GM18507 (cell line): ENCODE data around the gene SCNN1B.
"Not testable (repeated sequence)": the region's sequence is repeated elsewhere in the genome, so short reads cannot be mapped to it uniquely, and the experiment has no call there.

Source experiments
- DNase-seq: peaks from one replicate; pipeline ENCODE4 v3.0.0; 2011; ENCODE audit warnings: low read depth; ENCODE audit not compliant: insufficient read length; ENCODE audit errors: extremely low spot score
- FAIRE-seq: peaks from 2 replicates; lab custom pipeline; 2011; peaks lifted over from hg19 to GRCh38; lab: Jason Lieb, UNC

Gene SCNN1B

DNA sequence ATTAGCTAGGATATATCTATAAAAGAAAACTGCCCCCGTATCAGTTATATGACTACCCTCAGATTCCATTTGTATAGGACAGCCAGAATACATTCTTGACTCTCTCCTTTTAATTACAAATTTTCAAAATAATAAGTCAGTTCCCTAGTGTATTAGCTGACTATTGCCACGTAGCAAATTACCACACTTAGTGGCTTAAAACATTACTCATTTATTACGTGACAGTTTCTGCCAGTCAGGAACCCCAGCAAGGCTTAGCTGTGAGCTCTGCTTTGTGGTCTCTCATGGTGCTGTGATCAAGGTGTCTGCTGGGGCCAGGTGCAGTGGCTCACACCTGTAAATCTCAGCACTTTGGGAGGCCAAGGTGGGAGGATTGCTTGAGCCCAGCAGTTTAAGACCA, 13.9 kb upstream of the SCNN1B start:
- FAIRE-seq, result peak; percentile 36

DNA sequence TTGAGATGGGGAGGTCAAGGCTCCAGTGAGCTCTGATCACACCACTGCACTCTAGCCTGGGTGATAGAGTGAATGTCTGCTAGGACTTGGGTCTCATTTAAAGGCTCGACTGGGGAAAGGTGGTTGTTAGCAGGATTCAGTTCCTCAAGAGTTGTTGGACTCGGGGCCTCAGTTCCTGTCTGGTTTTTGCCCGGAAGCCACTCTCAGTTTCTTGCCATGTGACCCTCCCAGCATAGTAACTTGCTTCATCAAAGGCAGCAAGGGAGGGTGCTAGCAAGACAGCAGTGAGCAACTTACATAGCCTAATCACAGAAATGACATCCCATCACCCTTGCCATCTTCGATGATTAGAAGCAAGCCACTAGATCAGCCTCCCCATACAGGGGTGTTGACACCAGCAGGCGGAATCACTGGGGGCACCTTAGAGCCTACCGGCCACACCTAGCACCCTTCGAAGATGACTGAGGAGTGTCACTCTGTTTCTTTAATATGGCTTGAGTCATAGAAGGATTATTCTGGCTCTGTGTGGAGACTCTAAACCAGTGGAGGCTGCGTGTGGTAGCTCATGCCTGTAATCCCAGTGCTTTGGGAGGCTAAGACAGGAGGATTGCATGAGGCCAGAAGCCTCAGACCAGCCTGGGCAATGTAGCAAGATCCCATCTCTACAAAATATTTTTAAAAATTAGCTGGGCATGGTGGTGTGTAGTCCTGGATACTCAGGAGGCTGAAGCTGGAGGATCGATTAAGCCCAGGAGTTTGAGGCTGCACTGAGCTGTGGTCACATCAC, 13.2 kb upstream of the SCNN1B start:
- FAIRE-seq (no peak), DNase-seq (no peak)

More for the DNA sequence above, 13.9 kb upstream of the SCNN1B start:
- DNase-seq, result no peak

DNA sequence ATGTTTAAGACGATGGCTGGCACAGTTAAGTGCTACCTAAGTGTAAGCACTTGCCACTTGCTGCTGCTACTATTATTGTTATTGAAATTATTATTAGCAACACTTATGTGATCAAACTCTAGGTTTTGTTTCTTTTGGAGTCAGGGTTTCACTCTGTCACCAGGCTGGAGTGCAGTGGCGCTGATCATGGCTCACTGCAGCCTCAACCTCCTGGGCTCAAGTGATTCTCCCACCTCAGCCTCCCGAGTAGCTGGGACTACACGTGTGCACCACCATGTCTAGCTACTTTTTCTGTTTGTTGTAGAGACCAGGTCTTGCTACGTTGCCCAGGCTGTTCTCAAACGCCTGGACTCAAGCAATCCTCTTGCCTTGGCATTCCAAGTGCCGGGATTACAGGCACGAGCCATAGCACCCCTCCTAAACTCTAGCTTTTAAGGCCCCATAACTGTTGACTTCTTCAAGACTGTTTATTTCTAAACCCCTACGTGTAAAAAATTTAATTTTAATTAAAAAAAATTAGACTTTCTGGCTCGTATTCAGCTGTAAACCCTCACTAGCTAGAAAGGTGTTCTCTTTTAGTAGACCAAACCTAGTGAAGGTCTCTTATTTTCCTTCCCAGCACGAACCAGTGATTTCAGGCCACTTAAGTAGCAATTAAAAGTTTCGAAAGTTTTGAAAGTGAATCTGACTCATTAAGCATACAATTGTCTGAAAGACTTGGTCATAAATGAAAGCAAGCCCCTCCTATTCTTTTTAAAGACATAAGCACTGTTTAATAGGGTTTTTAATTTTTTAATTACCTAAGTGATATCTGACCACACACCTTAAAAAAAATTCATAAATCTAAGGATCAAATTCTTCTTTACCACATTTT, 11.7 kb upstream of the SCNN1B start:
- DNase-seq, result peak; percentile 8
- peak; percentile 36 for FAIRE-seq

DNA sequence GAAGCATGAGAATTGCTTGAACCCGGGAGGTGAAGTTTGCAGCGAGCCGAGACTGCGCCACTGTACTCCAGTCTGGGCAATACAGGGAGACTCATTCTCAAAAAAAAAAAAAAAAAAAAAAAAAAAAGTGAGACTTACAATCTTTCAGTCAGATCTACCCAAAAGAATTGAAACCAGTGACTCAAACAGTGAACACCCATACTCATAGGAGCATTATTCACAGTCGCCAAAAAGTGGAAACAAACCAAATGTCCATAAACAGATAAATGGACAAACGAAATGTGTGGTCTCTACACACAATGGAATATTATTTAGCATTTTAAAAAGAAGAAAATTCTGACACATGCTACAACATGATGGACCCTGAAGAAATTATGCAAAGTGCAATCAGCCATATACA, 9.1 kb upstream of the SCNN1B start:
- FAIRE-seq (peak; percentile 79), DNase-seq (no peak)

DNA sequence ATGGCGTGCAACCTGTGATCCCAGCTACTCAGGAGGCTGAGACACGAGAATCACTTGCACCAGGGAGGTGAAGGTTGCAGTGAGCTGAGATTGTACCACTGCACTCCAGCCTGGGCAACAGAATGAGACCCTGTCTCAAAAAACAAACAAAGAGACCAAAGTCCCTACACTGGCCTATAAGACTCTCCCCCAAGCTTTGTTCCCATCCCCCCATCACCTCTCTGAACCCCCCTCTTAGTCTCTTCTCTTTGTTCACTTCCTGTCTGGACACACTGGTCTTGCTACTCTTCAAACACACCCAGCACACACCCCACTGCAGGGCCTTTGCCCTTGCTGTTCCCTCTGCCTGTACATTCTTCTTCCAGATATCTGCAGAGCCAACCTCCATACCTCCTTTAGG, 7.8 kb upstream of the SCNN1B start:
- no peak for DNase-seq
- FAIRE-seq, result no peak

DNA sequence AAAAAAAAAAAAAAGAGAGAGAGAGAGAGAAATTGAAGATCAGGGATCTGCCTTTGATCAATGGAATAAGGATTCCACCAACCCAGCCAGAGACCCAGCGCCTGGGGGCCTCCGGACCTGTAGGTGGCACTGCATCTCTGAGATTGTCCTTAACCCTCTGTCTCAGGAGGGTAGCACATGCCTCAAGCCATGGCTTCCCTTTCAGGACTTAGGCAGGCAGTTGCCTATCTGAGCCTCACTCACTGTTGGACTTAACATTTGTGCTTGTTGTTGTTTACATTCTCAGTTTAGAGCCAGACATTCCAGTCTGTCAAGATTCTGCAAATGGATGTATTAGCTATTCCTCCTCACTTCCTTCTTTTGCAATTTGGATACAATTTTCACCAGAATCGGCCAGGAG, 5.1 kb upstream of the SCNN1B start:
- DNase-seq (peak; percentile 17), FAIRE-seq (peak; percentile 69)

DNA sequence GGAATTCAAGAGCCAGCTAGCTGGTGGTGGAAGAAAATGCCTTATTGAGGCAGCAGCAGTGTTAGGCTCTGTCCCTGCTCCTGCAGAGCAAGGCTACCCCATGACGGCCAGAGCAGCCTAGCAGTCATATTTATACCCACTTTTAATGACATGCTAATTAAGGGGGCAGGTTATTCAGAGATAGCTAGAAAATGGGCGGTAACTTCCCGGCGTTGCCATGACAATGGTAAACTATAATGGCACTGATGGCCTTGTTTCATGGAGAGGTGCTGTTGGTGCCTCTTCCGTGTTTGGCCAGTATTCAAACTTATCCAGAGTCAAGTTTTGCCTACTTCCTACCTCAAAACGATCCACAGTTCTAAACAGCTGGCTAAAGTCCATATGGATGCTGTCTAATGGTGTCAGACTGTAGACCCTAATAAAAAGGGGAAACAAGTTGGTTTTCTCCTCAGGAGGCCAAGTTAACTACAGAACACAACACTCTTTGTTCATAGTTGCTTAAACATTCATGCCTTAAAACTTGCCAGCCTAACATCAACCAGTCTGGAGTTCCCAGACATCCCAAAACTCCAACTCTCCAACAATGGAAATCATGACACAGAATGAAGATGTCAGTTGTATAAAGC, 3.7 kb upstream of the SCNN1B start:
- FAIRE-seq (no peak), DNase-seq (no peak)

DNA sequence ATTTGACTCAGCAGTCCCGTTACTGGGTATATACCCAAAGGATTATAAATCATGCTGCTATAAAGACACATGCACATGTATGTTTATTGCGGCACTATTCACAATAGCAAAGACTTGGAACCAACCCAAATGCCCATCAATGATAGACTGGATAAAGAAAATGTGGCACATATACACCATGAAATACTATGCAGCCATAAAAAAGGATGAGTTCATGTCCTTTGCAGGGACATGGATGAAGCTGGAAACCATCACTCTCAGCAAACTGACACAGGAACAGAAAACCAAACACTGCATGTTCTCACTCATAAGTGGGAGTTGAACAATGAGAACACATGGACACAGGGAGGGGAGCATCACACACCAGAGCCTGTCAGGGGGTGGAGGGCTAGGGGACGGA, 2.3 kb upstream of the SCNN1B start:
- FAIRE-seq, DNase-seq: not testable (repeated sequence)

DNA sequence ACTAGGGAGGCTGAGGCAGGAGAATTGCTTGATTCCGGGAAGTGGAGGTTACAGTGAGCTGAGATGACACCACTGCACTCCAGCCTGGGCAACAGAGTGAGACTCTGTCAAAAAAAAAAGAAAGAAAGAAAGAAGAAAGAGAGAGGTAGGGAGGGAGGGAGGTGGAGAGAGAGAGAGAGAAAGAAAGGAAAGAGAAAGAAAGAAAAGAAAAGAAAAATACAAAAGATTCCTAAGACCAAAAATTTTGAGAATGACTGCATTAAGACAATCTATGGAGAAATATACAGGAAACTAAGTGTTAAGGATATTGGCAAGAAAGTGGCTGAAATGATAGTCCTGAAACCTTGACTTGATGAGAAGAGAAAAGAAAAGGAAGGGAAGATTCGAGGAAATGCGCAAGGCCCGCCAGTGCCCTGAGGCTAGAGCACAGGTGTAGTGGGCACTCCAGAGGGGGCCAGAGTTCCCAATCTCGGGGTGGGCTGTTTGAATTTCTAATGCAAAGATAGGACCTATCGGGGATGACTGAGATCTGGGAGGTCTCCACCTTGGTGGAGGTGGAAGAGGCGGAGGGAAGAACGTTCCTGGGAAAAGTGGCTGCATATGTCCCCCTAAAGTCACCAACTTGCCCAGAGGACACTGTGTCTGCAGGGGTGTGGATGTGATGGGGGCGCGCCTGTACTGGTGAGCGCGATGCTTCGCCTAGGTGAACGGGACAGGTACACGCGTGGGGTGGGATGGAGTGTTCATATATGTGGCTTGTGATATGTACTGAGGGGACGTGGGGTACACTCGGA, 654 bp upstream of the SCNN1B start:
- no peak for DNase-seq
- FAIRE-seq, result no peak

DNA sequence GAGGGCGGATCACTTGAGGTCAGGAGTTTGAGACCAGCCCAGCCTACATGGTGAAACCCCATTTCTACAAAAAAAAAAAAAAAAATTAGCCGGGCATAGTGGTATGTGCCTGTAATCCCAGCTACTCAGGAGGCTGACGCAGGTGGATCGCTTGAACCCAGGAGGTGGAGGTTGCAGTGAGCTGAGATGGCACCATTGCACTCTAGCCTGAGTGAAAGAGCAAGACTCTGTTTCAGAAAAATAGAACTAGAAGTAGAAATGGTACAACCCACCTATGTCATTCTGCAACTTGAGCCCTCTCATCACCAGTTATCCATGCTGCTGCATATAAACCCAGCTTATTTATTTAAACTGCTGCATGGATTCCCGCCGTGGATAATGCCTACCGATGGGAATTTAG, 1.6 kb downstream of the SCNN1B start:
- no peak for DNase-seq
- no peak for FAIRE-seq

DNA sequence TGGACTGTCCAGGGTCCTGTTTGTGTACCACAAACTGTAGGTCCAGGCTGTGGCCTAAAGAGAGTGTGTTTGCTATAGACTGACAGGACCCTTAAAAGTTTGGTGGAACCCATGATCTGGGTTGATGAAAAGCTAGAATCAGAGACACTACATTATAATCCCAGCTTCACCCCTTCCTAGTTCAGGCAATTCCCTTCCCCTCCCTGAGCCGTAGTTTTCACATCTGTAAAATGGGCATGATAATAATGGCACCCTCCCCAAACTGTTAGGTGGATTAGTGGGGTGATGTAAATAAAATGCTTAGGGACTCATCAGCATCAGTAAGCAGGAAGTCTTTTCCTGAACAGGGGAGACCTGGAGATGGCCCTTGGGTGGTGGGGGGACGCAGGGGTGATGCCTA, 2.5 kb downstream of the SCNN1B start:
- FAIRE-seq, result no peak
- no peak for DNase-seq

DNA sequence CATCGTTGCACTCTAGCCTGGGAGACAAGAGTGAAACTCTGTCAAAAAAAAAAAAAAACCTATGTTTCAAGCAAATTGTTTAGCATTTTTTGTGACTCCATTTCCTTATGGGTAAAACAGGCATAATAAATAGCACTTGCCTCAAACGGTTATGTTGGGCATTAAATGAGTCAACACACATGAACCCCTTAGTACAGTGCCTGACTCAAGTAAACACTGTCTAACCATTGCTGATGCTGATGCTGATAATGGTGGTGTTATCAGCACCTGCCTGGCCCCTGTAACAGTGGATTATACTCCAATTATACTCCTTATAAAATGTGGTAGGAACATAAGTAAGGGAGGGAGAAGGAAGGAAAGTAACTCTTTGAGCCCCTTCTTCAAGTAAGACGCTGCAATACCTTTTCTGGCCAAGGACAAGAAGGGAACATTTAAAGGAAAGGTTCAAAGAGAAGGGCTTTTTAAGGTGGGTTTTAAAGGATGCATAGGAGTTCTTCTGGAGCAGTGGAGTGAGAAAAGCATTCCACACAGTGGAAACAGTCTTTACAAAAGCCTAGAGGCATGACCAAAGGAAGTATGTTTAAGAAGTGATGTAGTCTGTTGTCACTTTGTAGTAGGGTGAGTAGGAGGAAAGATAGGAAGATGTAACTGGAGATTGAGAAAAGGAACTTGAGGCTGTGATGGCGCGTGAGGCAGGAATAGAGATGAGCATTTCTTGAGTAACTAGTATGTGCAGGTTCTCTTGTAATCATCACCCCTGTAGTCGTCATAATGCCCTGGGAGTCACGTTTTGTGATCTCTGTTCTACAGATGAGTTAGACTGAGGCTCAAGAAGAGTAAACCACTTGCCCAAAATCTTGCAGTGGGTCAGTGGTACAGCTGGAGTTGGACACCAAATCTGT, 4.3 kb downstream of the SCNN1B start:
- FAIRE-seq, result no peak
- no peak for DNase-seq

DNA sequence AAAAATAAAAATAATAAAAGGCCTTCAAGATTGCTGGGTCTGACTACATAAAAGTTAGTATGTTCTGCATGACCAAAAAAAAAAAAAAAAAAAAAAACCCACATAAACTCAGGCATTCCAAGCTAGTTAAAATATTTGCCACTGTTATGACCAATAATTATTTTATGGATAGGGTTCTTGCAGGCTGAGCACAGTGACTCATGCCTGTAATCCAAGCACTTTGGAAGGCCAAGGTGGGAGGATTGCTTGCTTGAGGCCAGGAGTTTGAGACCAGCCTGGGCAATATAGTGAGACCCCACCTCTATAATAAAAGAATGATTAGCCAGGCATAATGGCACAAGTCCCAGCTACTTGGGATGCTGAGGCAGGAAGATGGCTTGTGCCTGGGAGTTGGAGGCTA, 8.1 kb downstream of the SCNN1B start:
- DNase-seq (no peak), FAIRE-seq (no peak)

DNA sequence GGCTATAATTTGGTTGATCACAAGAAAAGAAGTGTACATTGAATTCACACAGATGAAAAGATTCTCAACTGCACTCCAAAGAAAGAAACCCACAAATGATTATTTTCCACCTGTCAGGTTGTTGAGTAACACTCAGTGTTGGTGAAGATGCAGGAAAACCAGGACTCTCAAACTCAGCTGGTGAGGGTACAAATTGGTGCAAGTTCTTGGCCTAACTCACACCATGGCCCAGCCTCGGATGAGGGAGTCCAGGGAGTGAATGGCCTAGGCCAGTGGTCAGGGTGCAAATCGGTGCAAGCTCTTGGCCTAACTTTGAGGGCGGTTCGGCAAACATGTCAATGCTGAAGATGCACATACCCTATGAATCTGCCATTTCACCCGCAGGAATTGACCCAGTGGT, 8.6 kb downstream of the SCNN1B start:
- DNase-seq (no peak), FAIRE-seq (no peak)

DNA sequence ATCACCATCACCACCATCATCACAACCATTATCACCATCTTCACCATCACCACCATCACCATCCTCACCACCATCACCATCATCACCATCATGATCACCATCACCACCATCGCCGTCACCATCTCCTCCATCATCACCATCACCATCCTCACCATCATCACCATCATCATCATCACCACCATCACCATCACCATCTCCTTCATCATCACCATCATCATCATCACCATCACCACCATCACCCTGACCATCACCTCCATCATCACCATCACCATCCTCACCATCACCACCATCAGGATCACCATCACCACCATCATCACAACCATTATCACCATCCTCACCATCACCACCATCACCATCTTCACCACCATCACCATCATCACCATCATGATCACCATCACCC, 14.1 kb downstream of the SCNN1B start:
- DNase-seq, result no peak
- no peak for FAIRE-seq

DNA sequence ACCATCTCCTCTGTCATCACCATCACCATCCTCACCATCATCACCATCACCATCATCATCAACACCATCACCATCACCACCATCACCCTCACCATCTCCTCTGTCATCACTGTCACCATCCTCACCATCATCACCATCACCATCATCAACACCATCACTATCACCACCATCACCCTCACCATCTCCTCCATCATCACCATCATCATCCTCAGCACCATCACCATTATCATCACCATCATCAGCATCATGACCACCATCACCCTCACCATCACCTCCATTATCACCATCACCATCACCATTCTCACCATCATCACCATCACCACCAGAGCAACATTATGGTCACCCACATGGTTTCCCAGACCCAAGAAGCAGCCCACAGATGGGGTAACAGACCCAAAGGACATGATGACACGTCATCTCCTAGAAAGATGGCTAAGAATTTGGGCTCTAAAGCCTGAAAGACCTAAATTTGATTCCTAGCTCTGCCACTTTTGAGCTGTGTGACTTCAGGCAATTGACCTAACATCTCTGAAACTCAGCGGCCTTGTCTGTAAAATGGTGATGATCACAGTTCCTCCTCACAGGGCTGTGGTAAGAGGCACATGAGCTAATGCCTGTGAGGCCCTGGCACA, 14.6 kb downstream of the SCNN1B start:
- DNase-seq (no peak), FAIRE-seq (no peak)

DNA sequence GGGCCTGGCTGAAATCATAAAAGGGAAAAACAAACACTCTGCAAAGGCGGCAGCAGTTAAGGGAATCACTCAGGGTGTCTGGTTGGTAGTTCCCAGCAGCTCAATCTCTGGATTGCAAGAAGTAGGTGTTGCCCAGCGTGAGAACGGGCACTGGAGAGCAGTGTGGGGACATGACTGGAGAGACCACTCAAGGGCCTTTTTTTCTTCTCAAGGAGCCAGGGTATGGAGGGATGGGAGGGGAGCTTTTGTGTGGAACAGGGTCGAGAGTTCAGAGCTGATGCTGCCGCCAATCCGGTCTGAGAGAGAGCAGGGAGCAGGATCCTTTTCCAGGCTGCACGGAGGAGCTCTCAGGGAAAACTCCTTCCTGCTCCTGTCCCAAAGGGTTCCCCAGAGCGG, 15.2 kb downstream of the SCNN1B start:
- FAIRE-seq (no peak), DNase-seq (no peak)

DNA sequence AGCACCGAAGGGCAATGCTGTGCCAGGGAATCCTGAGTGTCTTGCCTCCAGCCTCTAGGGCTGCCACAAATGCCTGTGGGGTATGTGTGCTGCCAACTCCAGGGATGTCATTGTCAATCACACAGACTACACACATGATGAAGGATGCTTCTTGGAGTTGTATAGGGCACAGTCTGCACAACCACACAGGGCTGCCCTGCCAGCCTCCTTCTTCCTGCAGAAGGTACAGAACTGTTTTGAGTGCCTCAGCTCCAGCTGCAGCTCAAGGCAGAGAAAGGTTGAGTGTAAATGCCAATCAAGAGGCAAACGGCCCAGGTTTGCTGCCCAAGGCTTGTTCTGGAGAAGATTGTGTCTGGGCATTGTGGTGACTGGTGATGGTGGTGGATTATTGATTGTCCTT, 15.6 kb downstream of the SCNN1B start:
- no peak for FAIRE-seq

More for the DNA sequence above, 15.6 kb downstream of the SCNN1B start:
- no peak for DNase-seq
